Common myeloid progenitor, CD34-positive (primary cell): Measurements from ENCODE around the gene C1orf21.

Experiments
- CTCF ChIA-PET: fragments of 350-600 bp; sonication (Branson Sonifier 250); formaldehyde crosslinking; loops from one replicate; lab custom pipeline; 2021; ENCODE audit warnings: antibody characterized with exemption; lab: Charles Lee
- POLR2A ChIA-PET: fragments of 350-600 bp; sonication (Branson Sonifier 250); formaldehyde crosslinking; loops from one replicate; lab custom pipeline; 2021; ENCODE audit warnings: antibody characterized with exemption; lab: Charles Lee
- DNase-seq, 3 donors: peaks; one replicate each; pipeline versions ENCODE4 v3.0.0 to v3.0.0-alpha.2; 2013
- H3K27ac ChIP-seq, 2 experiments: 1 replicate in 1 of 2; 2 replicates in 1 of 2; pipeline ENCODE4 v1.7.0; 2013; ENCODE audit warnings: inconsistent platforms in 2 of 2, low read length in 2 of 2, mild to moderate bottlenecking in 2 of 2, low read depth in 1 of 2, moderate library complexity in 1 of 2; ENCODE audit not compliant: severe bottlenecking in 2 of 2, insufficient read depth in 1 of 2, poor library complexity in 1 of 2
- H3K27me3 ChIP-seq, 5 experiments: replicated peaks in 2 of 5; 1 replicate in 3 of 5; 2 replicates in 2 of 5; pipeline versions ENCODE4 v1.6.1 to v1.7.0; 2013; ENCODE audit warnings: low read length in 4 of 5, mild to moderate bottlenecking in 2 of 5, moderate library complexity in 2 of 5, inconsistent platforms in 1 of 5; ENCODE audit not compliant: insufficient read depth in 5 of 5, control insufficient read depth in 4 of 5
- H3K36me3 ChIP-seq, 4 experiments: 1 replicate in 2 of 4; 2 replicates in 2 of 4; pipeline versions ENCODE4 v1.6.1 to v1.7.0; 2013; ENCODE audit warnings: low read length in 3 of 4, control low read depth in 1 of 4, mild to moderate bottlenecking in 1 of 4; ENCODE audit not compliant: control insufficient read depth in 4 of 4, insufficient read depth in 4 of 4
- H3K4me1 ChIP-seq, 4 experiments: 1 replicate in 3 of 4; 2 replicates in 1 of 4; pipeline versions ENCODE4 v1.6.1 to v1.7.1; 2013; ENCODE audit warnings: low read length in 3 of 4, mild to moderate bottlenecking in 3 of 4, control low read depth in 1 of 4, inconsistent platforms in 1 of 4, moderate library complexity in 1 of 4; ENCODE audit not compliant: control insufficient read depth in 4 of 4, insufficient read depth in 4 of 4; ENCODE audit errors: control extremely low read depth in 1 of 4
- H3K4me3 ChIP-seq, 7 experiments: 1 replicate in 4 of 7; 2 replicates in 3 of 7; pipeline versions ENCODE4 v1.5.1 to v1.7.0; 2013; ENCODE audit warnings: mild to moderate bottlenecking in 7 of 7, low read length in 6 of 7, moderate library complexity in 6 of 7, inconsistent platforms in 2 of 7, low read depth in 2 of 7, control low read depth in 1 of 7; ENCODE audit not compliant: insufficient read depth in 4 of 7, control insufficient read depth in 1 of 7; ENCODE audit errors: extremely low read depth in 1 of 7
- H3K9me3 ChIP-seq, 5 experiments: 1 replicate in 4 of 5; 2 replicates in 1 of 5; pipeline versions ENCODE4 v1.6.1 to v1.7.1; 2013; ENCODE audit warnings: low read length in 4 of 5, mild to moderate bottlenecking in 2 of 5, inconsistent platforms in 1 of 5, low read depth in 1 of 5, moderate library complexity in 1 of 5; ENCODE audit not compliant: control insufficient read depth in 4 of 5, insufficient read depth in 2 of 5; ENCODE audit errors: control extremely low read depth in 1 of 5
- WGBS: methylation state at CpG from one replicate; pipeline ENCODE4 v1.1.5; 2013; ENCODE audit not compliant: insufficient coverage; 5-methylcytosine and 5-hydroxymethylcytosine counted together

C1orf21 gene

DNA sequence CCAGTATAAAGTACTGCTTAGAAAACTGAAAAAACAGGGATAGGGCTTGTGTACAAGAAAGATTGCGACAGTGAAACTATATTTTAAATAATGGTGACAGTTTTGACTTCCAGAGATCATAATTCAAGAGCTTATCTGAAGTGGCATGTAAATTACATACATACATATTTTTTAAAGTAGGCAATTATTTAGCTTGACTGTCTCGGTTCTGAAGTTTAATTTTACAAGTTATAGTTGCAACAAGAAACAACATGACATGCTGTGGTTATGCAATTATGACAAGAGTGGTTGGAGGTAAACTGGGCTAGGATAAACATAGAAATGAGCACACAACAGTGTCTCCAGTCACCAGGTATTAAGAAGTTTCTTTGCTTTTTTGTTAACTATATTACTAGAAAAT is 4.1 kb downstream of the C1orf21 start:
- ChIA-PET CTCF (interaction anchor here (1.0 to 1.6 kb wide), 3 partner anchors 8 to 172 kb away, joined by 3 to 5 read pairs (median 3); no protein-coding TSS in a partner anchor), POLR2A (no interaction called here)
- DNase-seq, result peak in 2 of 3 donors; percentile 39 to 70
- Histone ChIP-seq H3K4me3 (peak overlapping the region in 1 of 7 experiments; percentile 12), H3K4me1 (peaks cover 17 to 52% (median 33%) of the 10 kb centered on the region in 4 experiments), H3K27ac (peak overlapping the region in 1 of 2 experiments; percentile 6), H3K27me3 (no peaks in the 10 kb centered on the region), H3K9me3 (no peaks in the 10 kb centered on the region), H3K36me3 (no peaks in the 10 kb centered on the region)
- WGBS, result 0% methylated on average over 1 of the region's 2 CpGs

DNA sequence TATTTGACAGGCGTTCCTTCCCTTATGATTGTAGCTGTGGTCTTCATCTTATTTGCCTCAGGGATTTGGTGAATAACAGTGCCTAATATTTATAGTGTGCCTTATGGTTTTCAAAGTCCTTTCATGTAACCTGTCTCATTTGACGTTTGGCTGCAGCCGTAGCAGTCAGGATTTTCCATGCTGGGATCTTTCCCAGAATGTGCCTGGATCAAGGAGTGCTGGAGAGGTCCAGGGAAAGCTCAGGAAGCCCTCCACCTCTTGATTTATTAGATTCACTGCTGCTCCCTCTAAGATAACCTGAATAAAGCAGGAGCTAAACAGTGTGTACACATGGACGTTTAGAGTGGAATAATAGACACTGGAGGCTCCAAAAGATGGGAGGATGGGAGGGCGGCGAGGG is 5.2 kb downstream of the C1orf21 start:
- WGBS, result 76% methylated on average over 3 of the region's 6 CpGs
- Histone ChIP-seq H3K9me3 (no peaks in the 10 kb centered on the region), H3K27ac (no peak overlapping the region), H3K4me3 (no peak overlapping the region), H3K36me3 (no peaks in the 10 kb centered on the region), H3K27me3 (no peaks in the 10 kb centered on the region), H3K4me1 (peaks cover 17 to 48% (median 29%) of the 10 kb centered on the region in 4 experiments)
- no peak for DNase-seq
- CTCF ChIA-PET, result no interaction called here
- POLR2A ChIA-PET, result no interaction called here

- Histone ChIP-seq H3K27ac (no peak overlapping the region), H3K27me3 (no peaks in the 10 kb centered on the region), H3K9me3 (no peaks in the 10 kb centered on the region), H3K4me1 (peaks cover 17 to 48% (median 27%) of the 10 kb centered on the region in 4 experiments), H3K4me3 (no peak overlapping the region), H3K36me3 (no peaks in the 10 kb centered on the region)
- 100% methylated on average over 3 of the region's 5 CpGs for WGBS
- ChIA-PET CTCF (interaction anchor here (1.0 kb wide), 1 partner anchor 16 kb away, joined by 3 read pairs; no protein-coding TSS in a partner anchor), POLR2A (interaction anchor here (0.6 kb wide), 1 partner anchor 268 kb away, joined by 3 read pairs; no protein-coding TSS in a partner anchor)
- no peak for DNase-seq
These were observed 6.1 kb downstream of the C1orf21 start for GRCh38 chr1:184392779-184393522.

DNA sequence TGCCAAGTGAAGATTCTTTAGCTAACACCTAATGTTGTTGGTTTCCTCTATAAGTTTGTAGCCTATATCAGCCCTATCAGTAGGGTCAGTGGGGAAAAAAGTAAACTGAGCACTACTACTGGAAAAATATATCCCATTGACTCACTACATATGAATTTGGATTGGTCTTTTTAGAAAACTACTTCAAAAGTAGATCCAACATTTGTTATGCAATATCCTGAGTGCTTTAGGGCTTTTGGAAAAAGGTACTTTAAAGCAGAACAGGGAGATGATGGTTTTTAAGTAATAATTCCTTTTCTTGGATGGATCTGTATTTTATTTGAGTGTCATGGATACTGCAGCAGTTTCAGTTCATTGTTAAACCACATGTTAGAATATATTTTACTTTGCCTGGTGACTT is 7.1 kb downstream of the C1orf21 start:
- Histone ChIP-seq H3K4me3 (no peak overlapping the region), H3K27ac (no peak overlapping the region), H3K9me3 (no peaks in the 10 kb centered on the region), H3K36me3 (no peaks in the 10 kb centered on the region), H3K27me3 (no peaks in the 10 kb centered on the region), H3K4me1 (peaks cover 10 to 40% (median 21%) of the 10 kb centered on the region in 4 experiments)
- no peak for DNase-seq
- POLR2A ChIA-PET, result no interaction called here
- CTCF ChIA-PET, result no interaction called here

GRCh38 chr1:184395370-184395769 is 8.5 kb downstream of the C1orf21 start:
- CTCF ChIA-PET, result no interaction called here
- no peaks in the 10 kb centered on the region for H3K27me3 ChIP-seq
- peaks cover 4 to 26% (median 14%) of the 10 kb centered on the region in 4 experiments for H3K4me1 ChIP-seq
- H3K9me3 ChIP-seq, result no peaks in the 10 kb centered on the region
- H3K27ac ChIP-seq, result no peak overlapping the region
- DNase-seq, result no peak
- H3K36me3 ChIP-seq, result no peaks in the 10 kb centered on the region
- H3K4me3 ChIP-seq, result no peak overlapping the region
- POLR2A ChIA-PET, result no interaction called here
- WGBS, result 100% methylated on average over 2 of the region's 2 CpGs

GRCh38 chr1:184395937-184396480 is 9.2 kb downstream of the C1orf21 start:
- no peaks in the 10 kb centered on the region for H3K36me3 ChIP-seq
- no peak overlapping the region for H3K27ac ChIP-seq
- peaks cover under 1 to 20% (median 9%) of the 10 kb centered on the region in 4 experiments for H3K4me1 ChIP-seq
- no peak overlapping the region for H3K4me3 ChIP-seq
- no peaks in the 10 kb centered on the region for H3K9me3 ChIP-seq
- H3K27me3 ChIP-seq, result no peaks in the 10 kb centered on the region
- CTCF ChIA-PET, result no interaction called here
- POLR2A ChIA-PET, result no interaction called here
- WGBS, result 100% methylated on average over 2 of the region's 2 CpGs
- DNase-seq, result no peak
